K562 (cell line): ENCODE measurements around the gene DNAL4. TPM values are rescaled to one million over a fixed set of nuclear protein-coding genes. Genes with fewer than 3 reads are reported as not detected.

Experiments used
- ATAC-seq: fragments of 200-7000 bp; cut with Tn5 transposase; 3 replicates; pipeline ENCODE4 v1.9.1; 2020; ENCODE audit warnings: moderate library complexity
- BruUV-seq: library from RNA; stranded (reverse); fragments of 400-500 nt; replicated peaks from 2 replicates; lab custom pipeline; 2021; lab: Mats Ljungman, UMichigan
- CTCF ChIA-PET: fragments of 300-600 bp; formaldehyde crosslinking; extraction: SDS; loops from one replicate; lab custom pipeline; 2021; ENCODE audit warnings: low intra/inter-chr PET ratio; lab: Yijun Ruan, JAX
- POLR2A ChIA-PET: fragments of 300-600, 350-650 bp; sonication (Branson Sonifier 250); formaldehyde crosslinking; extraction: SDS; loops from one replicate; lab custom pipeline; 2021; ENCODE audit warnings: antibody characterized with exemption, inconsistent platforms; lab: Yijun Ruan, JAX
- DNase-seq, 4 experiments: peaks; one replicate each; pipeline versions ENCODE4 v3.0.0 to v3.0.0-alpha.2; 2011 to 2018; ENCODE audit warnings: low spot score in 3 of 4, mixed read lengths in 3 of 4; ENCODE audit errors: extremely low read depth in 1 of 4
- FAIRE-seq: peaks from 2 replicates; lab custom pipeline; 2011; peaks lifted over from hg19 to GRCh38; lab: Jason Lieb, UNC
- H2AFZ ChIP-seq: 2 replicates; pipeline ENCODE4 v1.6.0; 2011; ENCODE audit warnings: low read depth, low read length, control low read depth, inconsistent platforms
- H3K27ac ChIP-seq: fragments of 200-600 bp; 3 replicates; pipeline ENCODE4 v1.8.0; 2011; ENCODE audit warnings: low read depth, mild to moderate bottlenecking, control low read depth, inconsistent platforms, low read length, moderate library complexity, mixed read lengths; ENCODE audit errors: extremely low read depth
- H3K27me3 ChIP-seq, 2 experiments: fragments of 300-600 bp in 1 of 2; 2 replicates in 1 of 2; 3 replicates in 1 of 2; pipeline versions ENCODE4 v1.6.0 to v1.8.0; 2011; ENCODE audit warnings: inconsistent platforms in 2 of 2, low read length in 2 of 2, mild to moderate bottlenecking in 1 of 2, mixed read lengths in 1 of 2, moderate library complexity in 1 of 2; ENCODE audit not compliant: control insufficient read depth in 2 of 2, insufficient read depth in 2 of 2
- H3K36me3 ChIP-seq: fragments of 300-600 bp; 3 replicates; pipeline ENCODE4 v1.8.0; 2011; ENCODE audit warnings: mild to moderate bottlenecking, low read length, inconsistent platforms; ENCODE audit not compliant: control insufficient read depth, insufficient read depth
- H3K4me1 ChIP-seq, 2 experiments: fragments of 200-600 bp in 1 of 2; replicated peaks in 1 of 2; 2 replicates in 1 of 2; 3 replicates in 1 of 2; pipeline versions ENCODE4 v1.5.1 to v1.8.0; 2011; ENCODE audit warnings: inconsistent platforms in 2 of 2, low read length in 2 of 2, mild to moderate bottlenecking in 1 of 2, mixed read lengths in 1 of 2, moderate library complexity in 1 of 2; ENCODE audit not compliant: control insufficient read depth in 2 of 2, insufficient read depth in 2 of 2
- H3K4me2 ChIP-seq: 2 replicates; pipeline ENCODE4 v1.6.1; 2011; ENCODE audit warnings: low read length, control low read depth, inconsistent platforms, mixed read lengths; ENCODE audit not compliant: insufficient read depth
- H3K4me3 ChIP-seq: fragments of 200-600 bp; sonication (generic), shearing (Covaris generic); 2 replicates; pipeline ENCODE4 v1.5.1; 2016; ENCODE audit warnings: control low read depth, inconsistent platforms
- H3K79me2 ChIP-seq: fragments of 200-600 bp; 3 replicates; pipeline ENCODE4 v1.8.0; 2011; ENCODE audit warnings: low read length, inconsistent platforms; ENCODE audit not compliant: control insufficient read depth, insufficient read depth
- H3K9ac ChIP-seq, 2 experiments: 2 replicates each; pipeline versions ENCODE4 v1.6.0 to v1.6.1; 2011; ENCODE audit warnings: low read depth in 2 of 2, low read length in 2 of 2, control low read depth in 1 of 2, inconsistent platforms in 1 of 2, mild to moderate bottlenecking in 1 of 2, mixed read lengths in 1 of 2; ENCODE audit not compliant: insufficient read depth in 1 of 2
- H3K9me1 ChIP-seq: one replicate; pipeline ENCODE4 v1.6.0; 2011; ENCODE audit warnings: inconsistent platforms, mild to moderate bottlenecking, low read length, moderate library complexity; ENCODE audit not compliant: control insufficient read depth, insufficient read depth
- H3K9me3 ChIP-seq: replicated peaks from 2 replicates; pipeline ENCODE4 v1.5.1; 2011; ENCODE audit warnings: low read depth, low read length, inconsistent platforms; ENCODE audit not compliant: control insufficient read depth, insufficient read depth
- H4K20me1 ChIP-seq: replicated peaks from 2 replicates; pipeline ENCODE4 v1.6.1; 2011; ENCODE audit warnings: low read length, inconsistent platforms, mixed read lengths; ENCODE audit not compliant: control insufficient read depth, insufficient read depth
- CBX5 ChIP-seq: IDR thresholded peaks from 2 replicates; pipeline ENCODE4 v1.6.1; 2014; ENCODE audit warnings: low read depth, borderline replicate concordance
- CEBPB ChIP-seq: fragments of 450-650 bp; IDR thresholded peaks from 2 replicates; pipeline ENCODE4 v1.6.1; 2016; ENCODE audit warnings: missing genetic modification characterization, missing compliant biosample characterization
- DACH1 ChIP-seq: fragments of 450-650 bp; IDR thresholded peaks from 2 replicates; pipeline ENCODE4 v1.6.1; 2018; ENCODE audit not compliant: partially characterized antibody
- NEUROD1 ChIP-seq: fragments of 150-350 bp; IDR thresholded peaks from 2 replicates; pipeline ENCODE4 v1.6.1; 2014; ENCODE audit warnings: borderline replicate concordance, low read length, low read depth; ENCODE audit not compliant: partially characterized antibody
- ZNF197 ChIP-seq: fragments of 200-800 bp; sonication (Bioruptor generic); IDR thresholded peaks from 2 replicates; pipeline ENCODE4 v1.6.1; 2016; ENCODE audit warnings: low read depth, missing genetic modification characterization, missing compliant biosample characterization
- WGBS: fragments of 100-300 bp; shearing (Covaris generic); methylation state at CpG from one replicate; pipeline ENCODE4 v1.1.6; 2016; ENCODE audit warnings: low coverage, mixed read lengths; ENCODE audit not compliant: insufficient coverage; ENCODE audit errors: missing lambda C conversion rate; 5-methylcytosine and 5-hydroxymethylcytosine counted together
- in situ Hi-C: fragments of 300-500 bp; cut with MboI; formaldehyde crosslinking; loops from 4 replicates; pipeline ENCODE4 v1.15.0; 2018; ENCODE audit warnings: inconsistent platforms, mixed read lengths
- intact Hi-C: fragments of 100-400 bp; cut with micrococcal nuclease; formaldehyde crosslinking; loops from 2 replicates; pipeline ENCODE4 v1.14.2; 2022
- polyA plus RNA-seq, 8 experiments: library from polyadenylated mRNA; depleted of rRNA in 4 of 8; stranded (reverse) in 5 of 8; unstranded in 3 of 8; fragments of >200 nt; fragmentation: Nextera tagmentation in 2 of 8; fragmentation: Illumina TruSeq in 1 of 8; extraction: Ambion mirVana in 2 of 8; extraction: Trizol in 1 of 8; gene quantifications; 2 replicates each; pipeline versions ENCODE4 v1.2.1 to v1.2.3, GENCODE V29; 2011 to 2014; ENCODE audit warnings: inconsistent platforms in 1 of 8, missing spikeins in 1 of 8
- total RNA-seq, 7 experiments: library from RNA; depleted of rRNA in 6 of 7; stranded (reverse); fragments of >200 nt in 6 of 7; fragmentation: Illumina TruSeq in 2 of 7; extraction: Trizol in 2 of 7; gene quantifications; 2 replicates each; pipeline versions ENCODE4 v1.2.1 to v1.2.3, GENCODE V29; 2011 to 2021; ENCODE audit warnings: low replicate concordance in 1 of 7

Gene DNAL4
- total and polyA plus RNA-seq, 9 of the 15 experiments (the other 6 are each of a cell fraction or from before 2014, with no cell fraction given), result 0.20 to 9.4 (median 5.2) TPM

DNA sequence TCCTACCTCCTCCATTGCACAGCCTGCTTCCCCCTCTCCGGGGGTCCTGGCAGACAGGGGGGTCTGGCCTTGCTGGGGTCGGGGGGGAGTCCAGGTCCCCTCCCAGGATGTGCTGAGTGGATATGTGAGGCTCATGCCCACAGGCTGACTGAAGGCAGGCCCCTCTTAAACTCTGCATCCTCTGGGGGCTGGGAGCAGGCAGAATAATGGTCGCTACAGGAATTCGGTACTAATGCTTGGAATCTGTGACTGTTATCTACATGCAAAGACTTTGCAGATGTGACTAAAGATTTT lies 36.5 kb downstream of the DNAL4 start:
- H3K4me2 ChIP-seq, result peak overlapping the region; percentile 87; the same call in 1 of the 2 replicates
- H3K9me3 ChIP-seq, result no peaks in the 10 kb centered on the region
- H3K4me3 ChIP-seq, result no peak overlapping the region
- intact Hi-C loops, result no loop called here
- H3K27me3 ChIP-seq, result no peaks in the 10 kb centered on the region
- TF ChIP-seq DACH1 (no peak), CEBPB (tag) (no peak), ZNF197 (CRISPR knock-in tag) (no peak), NEUROD1 (no peak), CBX5 (no peak)
- FAIRE-seq (no peak), DNase-seq (no peak), ATAC-seq (no peak)
- no TSS peak for BruUV-seq
- no peaks in the 10 kb centered on the region; the same call in 1 of the 2 replicates for H4K20me1 ChIP-seq
- no peak overlapping the region for H3K27ac ChIP-seq
- no peaks in the 10 kb centered on the region for H3K9me1 ChIP-seq
- 50% methylated on average over 3 of the region's 4 CpGs for WGBS
- H3K9ac ChIP-seq, result 0 out of 4 replicates have a peak overlapping the region, but pooled peaks of 1 of the 2 experiments have one; percentile 97
- no peak overlapping the region for H2AFZ ChIP-seq
- in situ Hi-C loops, result no loop called here
- peaks cover 23% of the 10 kb centered on the region for H3K79me2 ChIP-seq
- ChIA-PET CTCF (no interaction called here), POLR2A (interaction anchor here (5.3 kb wide), 1 partner anchor 11 kb away, joined by 25 read pairs; no protein-coding TSS in a partner anchor)
- H3K4me1 ChIP-seq, result peaks cover 4 to 46% of the 10 kb centered on the region in 2 experiments; a peak in 4 of 5 replicates
- H3K36me3 ChIP-seq, result peaks cover 8% of the 10 kb centered on the region; the same call in 1 of the 3 replicates
